Renal cortical epithelial cell (primary cell): ENCODE measurements around the gene SYT11. TPM values are rescaled to one million over a fixed set of nuclear protein-coding genes. Genes with fewer than 3 reads are reported as not detected.

ENCODE experiments used
- DNase-seq: peaks from one replicate; pipeline ENCODE4 v3.0.0-alpha.2; 2011; ENCODE audit warnings: low read depth
- total RNA-seq: library from RNA; depleted of rRNA; stranded (reverse); fragments of >200 nt; gene quantifications from 2 replicates; pipeline ENCODE4 v1.2.3, GENCODE V29; 2014

Gene SYT11
- total RNA-seq, 1 donor from 2014 or later: 35.1 TPM

- peak; percentile 99 for DNase-seq
Measured at GRCh38 chr1:155934097-155934935, 74.9 kb downstream of the SYT11 start, which contains the start of gene KHDC4. Gene KHDC4 (minus strand): TSS chr1:155934413. CDS start chr1:155934373, 40 bp downstream.

Other genes starting within 250 kb of the SYT11 start
- gene MSTO1, start 249.3 kb upstream of the SYT11 start, total RNA-seq: 13.7 and 18.3 TPM in 2 replicates
- gene YY1AP1, start 170.8 kb upstream of the SYT11 start, total RNA-seq: 44.5 and 82.7 TPM in 2 replicates
- 58.2 and 78.1 TPM in 2 replicates for gene DAP3, start 170.5 kb upstream of the SYT11 start, total RNA-seq
- gene GON4L, start 2.4 kb upstream of the SYT11 start, total RNA-seq: 17.4 and 46.1 TPM in 2 replicates
- gene RIT1, start 51.8 kb downstream of the SYT11 start, total RNA-seq: 38.4 and 88.2 TPM in 2 replicates
- gene KHDC4, start 74.8 kb downstream of the SYT11 start, total RNA-seq: 16.8 and 39.1 TPM in 2 replicates
- not detected in 2 replicates for gene RXFP4, start 82.1 kb downstream of the SYT11 start, total RNA-seq
- 36.8 and 53.6 TPM in 2 replicates for gene ARHGEF2, start 119.0 kb downstream of the SYT11 start, total RNA-seq
- 366 and 540 TPM in 2 replicates for gene SSR2, start 161.4 kb downstream of the SYT11 start, total RNA-seq
- 16.0 and 25.2 TPM in 2 replicates for gene UBQLN4, start 194.2 kb downstream of the SYT11 start, total RNA-seq
- 53.6 and 79.0 TPM in 2 replicates for gene LAMTOR2, start 195.2 kb downstream of the SYT11 start, total RNA-seq
- 0.50 and 43.9 TPM in 2 replicates for gene RAB25, start 201.6 kb downstream of the SYT11 start, total RNA-seq
- 5.0 and 7.1 TPM in 2 replicates for gene MEX3A, start 222.9 kb downstream of the SYT11 start, total RNA-seq